ENCODE results near the gene MCM3AP. TPM values are rescaled to one million over a fixed set of nuclear protein-coding genes. Genes with fewer than 3 reads are reported as not detected.

Gene MCM3AP
- total RNA-seq, 2 experiments from 2014 or later, result 109 to 166 TPM

DNA sequence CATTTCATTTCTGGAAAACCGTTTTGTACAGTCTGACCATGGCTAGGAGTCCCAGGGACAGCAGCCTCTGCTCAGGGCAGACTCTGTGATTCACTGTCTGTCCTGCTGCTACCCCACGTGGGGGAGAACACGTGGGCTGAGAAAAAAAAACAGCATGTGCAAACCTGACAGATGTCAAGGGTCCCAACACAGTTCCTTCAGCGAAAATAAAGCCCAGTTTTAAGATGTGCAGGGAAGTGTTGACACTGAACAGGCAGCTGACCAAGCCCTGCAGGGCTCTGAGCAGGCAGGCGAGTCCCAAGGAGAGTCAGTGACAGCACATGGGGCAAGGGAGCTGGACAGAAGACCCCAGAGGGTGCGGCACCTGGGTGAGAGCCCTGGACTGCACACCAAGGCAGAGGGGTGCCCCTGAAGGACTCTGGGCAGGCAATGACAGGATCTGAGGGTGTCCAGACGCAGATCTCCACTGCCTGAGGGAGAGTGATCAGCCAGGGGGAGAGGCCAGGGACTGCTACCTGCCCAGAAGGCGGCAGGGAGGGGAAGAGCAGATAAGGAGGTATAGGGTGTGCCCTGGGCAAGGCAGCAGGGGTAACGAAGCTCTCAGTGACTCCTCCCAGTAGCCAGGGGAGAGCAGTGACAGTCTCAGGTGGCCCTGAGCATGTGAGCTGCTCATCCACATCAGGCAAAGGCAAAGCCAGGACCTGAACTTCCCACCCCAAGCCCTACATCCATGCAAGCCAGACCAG lies 96.0 kb downstream of the MCM3AP start:
- no peak overlapping the region for H3K4me2 ChIP-seq (ENCODE audit: low read length)
- no peaks in the 10 kb centered on the region for H3K9me3 ChIP-seq (ENCODE audit: low read length)
- no peak overlapping the region for H3K27ac ChIP-seq (ENCODE audit: low read depth, low read length, poor library complexity, severe bottlenecking)
- POLR2A ChIA-PET, result no interaction called here
- H3K4me3 ChIP-seq (ENCODE audit: low read depth, low read length, poor library complexity, severe bottlenecking), result no peak overlapping the region
- H4K20me1 ChIP-seq (ENCODE audit: insufficient read depth, low read length), result no peaks in the 10 kb centered on the region
- no peak for TF ChIP-seq EZH2phosphoT487 (IDR thresholded peaks at IDR 0.05; ENCODE audit: borderline replicate concordance, low read depth, low read length)
- H3K9me2 ChIP-seq (ENCODE audit: insufficient read depth, low read length), result no peaks in the 10 kb centered on the region
- H2AFZ ChIP-seq (ENCODE audit: low read length), result no peak overlapping the region
- H3K36me3 ChIP-seq (ENCODE audit: insufficient read depth, low read length), result peaks cover 22% of the 10 kb centered on the region
- DNase-seq (ENCODE audit: low spot score), result no peak
- CTCF ChIA-PET (ENCODE audit: unreplicated experiment), result no interaction called here
- H3K4me1 ChIP-seq (ENCODE audit: insufficient read depth, low read length, poor library complexity, severe bottlenecking), result peaks cover 6% of the 10 kb centered on the region
- BruUV-seq (replicated peaks), result no TSS peak
- intact Hi-C loops (cut with micrococcal nuclease; ENCODE audit: unreplicated experiment), result no loop called here
- H3K79me2 ChIP-seq (ENCODE audit: insufficient read depth, low read depth, low read length), result no peaks in the 10 kb centered on the region

GRCh38 chr21:46188226-46189212 lies 96.9 kb downstream of the MCM3AP start:
- no peak overlapping the region for H2AFZ ChIP-seq (ENCODE audit: low read length)
- H3K4me1 ChIP-seq (ENCODE audit: insufficient read depth, low read length, poor library complexity, severe bottlenecking), result peaks cover 6% of the 10 kb centered on the region
- TF ChIP-seq EZH2phosphoT487 (IDR thresholded peaks at IDR 0.05; ENCODE audit: borderline replicate concordance, low read depth, low read length), result no peak
- TF ChIP-seq, protein P1, sequence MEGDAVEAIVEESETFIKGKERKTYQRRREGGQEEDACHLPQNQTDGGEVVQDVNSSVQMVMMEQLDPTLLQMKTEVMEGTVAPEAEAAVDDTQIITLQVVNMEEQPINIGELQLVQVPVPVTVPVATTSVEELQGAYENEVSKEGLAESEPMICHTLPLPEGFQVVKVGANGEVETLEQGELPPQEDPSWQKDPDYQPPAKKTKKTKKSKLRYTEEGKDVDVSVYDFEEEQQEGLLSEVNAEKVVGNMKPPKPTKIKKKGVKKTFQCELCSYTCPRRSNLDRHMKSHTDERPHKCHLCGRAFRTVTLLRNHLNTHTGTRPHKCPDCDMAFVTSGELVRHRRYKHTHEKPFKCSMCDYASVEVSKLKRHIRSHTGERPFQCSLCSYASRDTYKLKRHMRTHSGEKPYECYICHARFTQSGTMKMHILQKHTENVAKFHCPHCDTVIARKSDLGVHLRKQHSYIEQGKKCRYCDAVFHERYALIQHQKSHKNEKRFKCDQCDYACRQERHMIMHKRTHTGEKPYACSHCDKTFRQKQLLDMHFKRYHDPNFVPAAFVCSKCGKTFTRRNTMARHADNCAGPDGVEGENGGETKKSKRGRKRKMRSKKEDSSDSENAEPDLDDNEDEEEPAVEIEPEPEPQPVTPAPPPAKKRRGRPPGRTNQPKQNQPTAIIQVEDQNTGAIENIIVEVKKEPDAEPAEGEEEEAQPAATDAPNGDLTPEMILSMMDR (conservative IDR thresholded peaks at IDR 0.05; ENCODE audit: low read length), result no peak
- BruUV-seq (replicated peaks), result no TSS peak
- H3K9me3 ChIP-seq (ENCODE audit: low read length), result no peaks in the 10 kb centered on the region
- H4K20me1 ChIP-seq (ENCODE audit: insufficient read depth, low read length), result no peaks in the 10 kb centered on the region
- no peak overlapping the region for H3K4me3 ChIP-seq (ENCODE audit: low read depth, low read length, poor library complexity, severe bottlenecking)
- ChIA-PET CTCF (ENCODE audit: unreplicated experiment) (interaction anchor here (0.6 kb wide), 1 partner anchor 136 kb away, joined by 6 read pairs; no protein-coding TSS in a partner anchor), POLR2A (interaction anchor here (0.6 kb wide), 1 partner anchor 339 kb away, joined by 3 read pairs; no protein-coding TSS in a partner anchor)
- H3K27ac ChIP-seq (ENCODE audit: low read depth, low read length, poor library complexity, severe bottlenecking), result no peak overlapping the region
- intact Hi-C loops (cut with micrococcal nuclease; ENCODE audit: unreplicated experiment), result no loop called here
- H3K36me3 ChIP-seq (ENCODE audit: insufficient read depth, low read length), result peaks cover 13% of the 10 kb centered on the region
- H3K4me2 ChIP-seq (ENCODE audit: low read length), result no peak overlapping the region
- no peaks in the 10 kb centered on the region for H3K79me2 ChIP-seq (ENCODE audit: insufficient read depth, low read depth, low read length)
- H3K9me2 ChIP-seq (ENCODE audit: insufficient read depth, low read length), result no peaks in the 10 kb centered on the region
- no peak for DNase-seq (ENCODE audit: low spot score)

- Histone ChIP-seq H3K9me2 (ENCODE audit: insufficient read depth, low read length) (no peaks in the 10 kb centered on the region), H3K79me2 (ENCODE audit: insufficient read depth, low read depth, low read length) (no peaks in the 10 kb centered on the region), H4K20me1 (ENCODE audit: insufficient read depth, low read length) (no peaks in the 10 kb centered on the region), H3K9me3 (ENCODE audit: low read length) (no peaks in the 10 kb centered on the region), H3K4me2 (ENCODE audit: low read length) (no peak overlapping the region), H3K36me3 (ENCODE audit: insufficient read depth, low read length) (peaks cover 6% of the 10 kb centered on the region; the same call in 1 of the 2 replicates), H3K27ac (ENCODE audit: low read depth, low read length, poor library complexity, severe bottlenecking) (no peak overlapping the region), H2AFZ (ENCODE audit: low read length) (no peak overlapping the region), H3K4me3 (ENCODE audit: low read depth, low read length, poor library complexity, severe bottlenecking) (no peak overlapping the region), H3K4me1 (ENCODE audit: insufficient read depth, low read length, poor library complexity, severe bottlenecking) (peaks cover 6% of the 10 kb centered on the region)
- TF ChIP-seq EZH2phosphoT487 (IDR thresholded peaks at IDR 0.05; ENCODE audit: borderline replicate concordance, low read depth, low read length), result no peak
- TF ChIP-seq, protein P1 (conservative IDR thresholded peaks at IDR 0.05; ENCODE audit: low read length), result no peak
- intact Hi-C loops (cut with micrococcal nuclease; ENCODE audit: unreplicated experiment), result no loop called here
- POLR2A ChIA-PET, result interaction anchor here (0.6 kb wide), 1 partner anchor 340 kb away, joined by 3 read pairs; no protein-coding TSS in a partner anchor
- no TSS peak for BruUV-seq (replicated peaks)
- CTCF ChIA-PET (ENCODE audit: unreplicated experiment), result interaction anchor here (0.6 kb wide), 1 partner anchor 137 kb away, joined by 6 read pairs; no protein-coding TSS in a partner anchor
- DNase-seq (ENCODE audit: low spot score), result no peak
These were observed 97.6 kb downstream of the MCM3AP start for GRCh38 chr21:46187814-46188213.

Data from OCI-LY7 (cell line).